Adrenal gland (tissue), 19 donors: ENCODE data around the gene MGAT5. TPM values are rescaled to one million over a fixed set of nuclear protein-coding genes. Genes with fewer than 3 reads are reported as not detected.
A peak's percentile ranks its signal among the peaks of the same experiment; 100 is the strongest.

Experiments used
- DNase-seq, 7 donors: peaks; one replicate each; pipeline ENCODE4 v3.0.0-alpha.2; 2019 to 2020
- H3K27ac ChIP-seq, 5 donors: fragments of 200-600 bp; sonication (generic) in 4 of 5; 1 replicate in 3 of 5; 2 replicates in 2 of 5; pipeline versions ENCODE4 v1.5.1 to v1.8.0; 2016 to 2020; ENCODE audit warnings: mild to moderate bottlenecking in 1 of 5
- H3K27me3 ChIP-seq: fragments of 200-600 bp; 2 replicates; pipeline ENCODE4 v1.8.0; 2021
- H3K36me3 ChIP-seq, 2 donors: fragments of 200-600 bp; replicated peaks in 1 of 2; 1 replicate in 1 of 2; 2 replicates in 1 of 2; pipeline versions ENCODE4 v1.5.1 to v1.8.0; 2018 to 2022
- H3K4me1 ChIP-seq, 2 donors: fragments of 200-600 bp; replicated peaks in 1 of 2; 1 replicate in 1 of 2; 2 replicates in 1 of 2; pipeline versions ENCODE4 v1.5.1 to v1.8.0; 2018 to 2021
- H3K4me3 ChIP-seq, 4 donors: fragments of 200-600 bp; sonication (generic) in 3 of 4; one replicate each; pipeline ENCODE4 v1.5.1; 2016 to 2018
- H3K9me3 ChIP-seq, 3 donors: fragments of 200-600 bp; sonication (generic) in 1 of 3; replicated peaks in 1 of 3; 1 replicate in 2 of 3; 2 replicates in 1 of 3; pipeline versions ENCODE4 v1.5.1 to v1.8.0; 2016 to 2021
- POLR2A ChIP-seq, 2 donors: fragments of 450-650 bp; IDR thresholded peaks; one replicate each; pipeline ENCODE4 v1.6.1; 2017; ENCODE audit warnings: antibody characterized with exemption in 2 of 2, mild to moderate bottlenecking in 2 of 2, moderate library complexity in 1 of 2
- WGBS, 4 donors: extraction: QIAGEN DNeasy Blood & Tissue Kit in 2 of 4; methylation state at CpG; one replicate each; pipeline versions ENCODE4 v1.1.5 to v1.1.7; 2013 to 2017; 5-methylcytosine and 5-hydroxymethylcytosine counted together
- intact Hi-C, 2 donors: fragments of 100-400 bp; cut with DNase I; formaldehyde crosslinking; loops; one replicate each; pipeline versions ENCODE4 v1.14.1 to v1.15.0; 2022 to 2023
- long read RNA-seq, 10 donors: library from polyadenylated mRNA in 3 of 10; unstranded in 2 of 10; stranded (forward) in 1 of 10; transcript quantifications; one replicate each; pipeline ENCODE4 v2.0.0 and lab custom pipeline, GENCODE V29; 2021 to 2026
- polyA plus RNA-seq, 3 donors: library from polyadenylated mRNA; stranded (reverse); fragments of 200-250 nt in 2 of 3; fragments of 350-450 nt in 1 of 3; fragmentation: Illumina TruSeq in 1 of 3; extraction: RNeasy Lipid Tissue Mini Kit (QIAGEN cat#74804) in 1 of 3; gene quantifications; one replicate each; pipeline ENCODE4 v1.2.3, GENCODE V29; 2013 to 2014
- total RNA-seq, 9 donors: library from RNA; depleted of rRNA in 4 of 9; stranded (reverse); fragments of >200 nt in 4 of 9; fragments of 120-200 nt in 1 of 9; fragmentation: NEBNext Ultra II Directional in 1 of 9; extraction: Animal tissue kit (Norgen Biotek cat#: 25700) in 1 of 9; gene quantifications; one replicate each; pipeline versions ENCODE4 v1.1.0 to v1.2.4, GENCODE V29; 2013 to 2023
- TF ChIP-seq, protein P1 (sequence below), 6 experiments: fragments of 450-650 bp in 4 of 6; fragments of 200-600 bp in 2 of 6; sonication (generic) in 1 of 6; IDR thresholded peaks; 1 replicate in 5 of 6; 2 replicates in 1 of 6; pipeline versions ENCODE4 v1.5.1 to v1.8.0; 2016 to 2021; ENCODE audit warnings: antibody characterized with exemption in 6 of 6, mild to moderate bottlenecking in 2 of 6, moderate library complexity in 1 of 6
- donor health status: healthy with polysubstance abuse.
- donor health status: Bipolar disorder and iron deficiency.
- donor health status: DM: yes; HTN: yes; CAD: no.
- donor health status: DM: no; HTN: no; CAD: no.
- donor health status: DM: no; HTN: no; CAD: no.
- donor health status: DM: yes; HTN: yes; CAD: no.

The MGAT5 gene, protein sequence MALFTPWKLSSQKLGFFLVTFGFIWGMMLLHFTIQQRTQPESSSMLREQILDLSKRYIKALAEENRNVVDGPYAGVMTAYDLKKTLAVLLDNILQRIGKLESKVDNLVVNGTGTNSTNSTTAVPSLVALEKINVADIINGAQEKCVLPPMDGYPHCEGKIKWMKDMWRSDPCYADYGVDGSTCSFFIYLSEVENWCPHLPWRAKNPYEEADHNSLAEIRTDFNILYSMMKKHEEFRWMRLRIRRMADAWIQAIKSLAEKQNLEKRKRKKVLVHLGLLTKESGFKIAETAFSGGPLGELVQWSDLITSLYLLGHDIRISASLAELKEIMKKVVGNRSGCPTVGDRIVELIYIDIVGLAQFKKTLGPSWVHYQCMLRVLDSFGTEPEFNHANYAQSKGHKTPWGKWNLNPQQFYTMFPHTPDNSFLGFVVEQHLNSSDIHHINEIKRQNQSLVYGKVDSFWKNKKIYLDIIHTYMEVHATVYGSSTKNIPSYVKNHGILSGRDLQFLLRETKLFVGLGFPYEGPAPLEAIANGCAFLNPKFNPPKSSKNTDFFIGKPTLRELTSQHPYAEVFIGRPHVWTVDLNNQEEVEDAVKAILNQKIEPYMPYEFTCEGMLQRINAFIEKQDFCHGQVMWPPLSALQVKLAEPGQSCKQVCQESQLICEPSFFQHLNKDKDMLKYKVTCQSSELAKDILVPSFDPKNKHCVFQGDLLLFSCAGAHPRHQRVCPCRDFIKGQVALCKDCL
- total RNA-seq (10 to 100 TPM; 27.9 to 74.6 (median 43.5) TPM), polyA plus RNA-seq (10 to 100 TPM in 1 of 3 donors, 1 to 10 TPM in 2; 2.9 to 20.0 (median 3.6) TPM)
- long read RNA-seq, donor 1, full-length matches to known transcripts = 2 of 2 reads
- long read RNA-seq, donor 1, partial matches to known transcripts = 0 of 2 reads
- long read RNA-seq, donor 1, other reads (novel, unspliced or antisense) = 0 of 2 reads
- long read RNA-seq, donor 2, full-length matches to known transcripts = 6 of 6 reads
- long read RNA-seq, donor 2, partial matches to known transcripts = 0 of 6 reads
- long read RNA-seq, donor 2, other reads (novel, unspliced or antisense) = 0 of 6 reads
- long read RNA-seq, donor 3, partial matches to known transcripts = 0 of 16 reads
- long read RNA-seq, donor 3, other reads (novel, unspliced or antisense) = 14 of 16 reads
- long read RNA-seq, donor 4, partial matches to known transcripts = 0 of 3 reads
- long read RNA-seq, donor 4, other reads (novel, unspliced or antisense) = 3 of 3 reads
- long read RNA-seq, donor 5, partial matches to known transcripts = 0 of 14 reads
- long read RNA-seq, donor 5, other reads (novel, unspliced or antisense) = 14 of 14 reads
- long read RNA-seq, donor 6 = 0 reads
- long read RNA-seq, donor 7 = 0 reads
- long read RNA-seq, donor 8, full-length matches to known transcripts = 6 of 6 reads
- long read RNA-seq, donor 8, partial matches to known transcripts = 0 of 6 reads
- long read RNA-seq, donor 8, other reads (novel, unspliced or antisense) = 0 of 6 reads
- long read RNA-seq, donor 9, partial matches to known transcripts = 0 of 3 reads
- long read RNA-seq, donor 9, other reads (novel, unspliced or antisense) = 0 of 3 reads
- long read RNA-seq, donor 10 = 0 reads

GRCh38 chr2:134253804-134254203 lies at the start of gene MGAT5:
TSS of gene MGAT5 (plus strand) at chr2:134254072. CDS start at chr2:134254404, 332 bp downstream.
- peaks cover 0 to 2% of the 10 kb centered on the region in 2 donors for H3K4me1 ChIP-seq
- intact Hi-C loops = loop anchor here in 1 of 2 donors (10.0 kb wide), 1 partner anchor 151 kb away; no protein-coding TSS in a partner anchor
- WGBS, 4 donors = 55 to 85% (median 66%) methylated on average over 4 of the region's 4 CpGs

DNA sequence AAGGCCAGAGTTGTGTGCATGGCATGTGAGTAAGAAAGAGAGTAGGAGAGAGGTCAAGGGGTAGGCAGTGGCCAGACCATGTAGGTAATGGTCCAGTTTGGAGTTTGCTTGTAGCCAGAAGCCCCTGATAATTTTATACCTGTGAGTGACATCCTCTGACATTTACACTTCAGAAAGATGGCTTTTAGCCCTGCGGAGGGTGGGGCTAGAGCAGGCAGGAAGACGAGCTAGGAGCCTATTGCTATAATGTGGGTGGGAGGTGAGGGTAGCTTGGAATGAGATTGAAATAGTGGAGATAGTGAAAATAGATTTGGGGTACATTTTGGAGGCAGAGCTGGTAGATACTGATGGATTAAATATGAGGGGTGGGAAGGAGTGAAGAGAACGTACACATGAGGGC lies 48.8 kb upstream of the MGAT5 start:
- Histone ChIP-seq H3K27me3 (no peaks in the 10 kb centered on the region), H3K27ac (no peak overlapping the region), H3K9me3 (no peaks in the 10 kb centered on the region), H3K4me1 (peaks cover 12 to 62% of the 10 kb centered on the region in 2 donors), H3K36me3 (no peaks in the 10 kb centered on the region), H3K4me3 (no peak overlapping the region)
- TF ChIP-seq, protein P1, sequence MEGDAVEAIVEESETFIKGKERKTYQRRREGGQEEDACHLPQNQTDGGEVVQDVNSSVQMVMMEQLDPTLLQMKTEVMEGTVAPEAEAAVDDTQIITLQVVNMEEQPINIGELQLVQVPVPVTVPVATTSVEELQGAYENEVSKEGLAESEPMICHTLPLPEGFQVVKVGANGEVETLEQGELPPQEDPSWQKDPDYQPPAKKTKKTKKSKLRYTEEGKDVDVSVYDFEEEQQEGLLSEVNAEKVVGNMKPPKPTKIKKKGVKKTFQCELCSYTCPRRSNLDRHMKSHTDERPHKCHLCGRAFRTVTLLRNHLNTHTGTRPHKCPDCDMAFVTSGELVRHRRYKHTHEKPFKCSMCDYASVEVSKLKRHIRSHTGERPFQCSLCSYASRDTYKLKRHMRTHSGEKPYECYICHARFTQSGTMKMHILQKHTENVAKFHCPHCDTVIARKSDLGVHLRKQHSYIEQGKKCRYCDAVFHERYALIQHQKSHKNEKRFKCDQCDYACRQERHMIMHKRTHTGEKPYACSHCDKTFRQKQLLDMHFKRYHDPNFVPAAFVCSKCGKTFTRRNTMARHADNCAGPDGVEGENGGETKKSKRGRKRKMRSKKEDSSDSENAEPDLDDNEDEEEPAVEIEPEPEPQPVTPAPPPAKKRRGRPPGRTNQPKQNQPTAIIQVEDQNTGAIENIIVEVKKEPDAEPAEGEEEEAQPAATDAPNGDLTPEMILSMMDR (IDR thresholded peaks at IDR 0.05) = no peak
- TF ChIP-seq POLR2A (IDR thresholded peaks at IDR 0.05) = no peak
- WGBS, 4 donors = 93 to 94% (median 93%) methylated on average over 3 of the region's 3 CpGs
- intact Hi-C loops = loop anchor here (5.0 to 10.0 kb wide), 2 partner anchors 80 to 83 kb away; no protein-coding TSS in a partner anchor
- DNase-seq = no peak

More at GRCh38 chr2:134253804-134254203, at the start of gene MGAT5:
- Histone ChIP-seq H3K4me3 (no peak within 1 kb of the TSS), H3K27me3 (no peaks in the 10 kb centered on the region), H3K36me3 (no peaks in the 10 kb centered on the region), H3K27ac (no peak within 1 kb of the TSS), H3K9me3 (no peaks in the 10 kb centered on the region)
- no peak for DNase-seq
- TF ChIP-seq, protein P1 (IDR thresholded peaks at IDR 0.05) = no peak
- TF ChIP-seq POLR2A (IDR thresholded peaks at IDR 0.05) = no peak

DNA sequence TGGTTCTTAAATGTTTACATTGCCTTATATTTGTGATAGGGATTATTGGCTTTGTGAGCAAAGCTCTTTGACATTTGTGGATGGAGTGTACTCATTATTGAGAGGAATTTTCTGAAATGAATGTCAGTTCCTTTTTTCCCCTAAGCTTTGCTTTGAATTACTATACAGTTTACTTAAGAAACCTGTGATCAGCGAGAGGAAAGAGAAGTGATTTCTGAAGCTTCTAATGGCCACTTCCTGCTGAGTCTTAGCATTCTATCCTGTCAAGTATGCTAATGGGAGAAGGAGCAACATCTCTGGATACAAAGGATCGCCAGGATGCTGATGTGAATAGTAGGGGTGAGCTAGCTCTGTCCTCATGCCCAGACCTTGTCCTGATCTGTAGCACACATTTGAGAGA lies 47.8 kb upstream of the MGAT5 start:
- Histone ChIP-seq H3K36me3 (no peaks in the 10 kb centered on the region), H3K4me1 (peaks cover 10 to 53% of the 10 kb centered on the region in 2 donors), H3K27ac (peak overlapping the region in 1 of 5 donors; percentile 65), H3K9me3 (no peaks in the 10 kb centered on the region), H3K27me3 (no peaks in the 10 kb centered on the region), H3K4me3 (no peak overlapping the region)
- TF ChIP-seq, protein P1 (IDR thresholded peaks at IDR 0.05) = no peak
- TF ChIP-seq POLR2A (IDR thresholded peaks at IDR 0.05) = no peak
- intact Hi-C loops = loop anchor here (5.0 to 10.0 kb wide), 2 partner anchors 81 to 84 kb away; no protein-coding TSS in a partner anchor
- WGBS, 4 donors = 75 to 88% (median 83%) methylated on average over 2 of the region's 2 CpGs
- no peak for DNase-seq
